GM19239 (cell line): ENCODE results near the gene KANTR.
"Not testable (repeated sequence)": the region's sequence is repeated elsewhere in the genome, so short reads cannot be mapped to it uniquely, and the experiment has no call there.

Experiments
- DNase-seq: peaks from one replicate; pipeline ENCODE4 v3.0.0; 2011; ENCODE audit warnings: low spot score; ENCODE audit not compliant: insufficient read length
- FAIRE-seq: peaks from 2 replicates; lab custom pipeline; 2011; peaks lifted over from hg19 to GRCh38; lab: Jason Lieb, UNC

The KANTR gene

DNA sequence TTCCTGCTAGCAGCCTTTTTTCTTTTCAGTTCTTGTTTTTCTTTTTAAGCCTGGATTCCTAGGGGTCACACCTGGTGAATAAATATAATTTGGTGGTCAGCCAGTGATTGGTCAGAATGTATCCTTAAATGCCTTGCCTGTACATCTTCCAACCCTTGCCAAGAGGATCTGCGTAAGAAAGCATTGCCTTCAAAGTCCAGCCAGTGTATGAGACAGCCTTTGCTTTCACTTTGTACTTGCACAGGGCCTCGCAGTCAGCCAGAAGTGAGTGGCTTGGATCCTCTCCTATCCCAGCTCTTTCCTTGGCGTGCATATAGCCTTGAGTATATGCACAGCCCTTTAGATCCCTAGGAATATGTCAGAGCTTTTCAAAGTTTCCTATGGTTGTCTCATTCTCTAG lies 22.2 kb downstream of the KANTR start:
- DNase-seq (no peak), FAIRE-seq (peak; percentile 28)

DNA sequence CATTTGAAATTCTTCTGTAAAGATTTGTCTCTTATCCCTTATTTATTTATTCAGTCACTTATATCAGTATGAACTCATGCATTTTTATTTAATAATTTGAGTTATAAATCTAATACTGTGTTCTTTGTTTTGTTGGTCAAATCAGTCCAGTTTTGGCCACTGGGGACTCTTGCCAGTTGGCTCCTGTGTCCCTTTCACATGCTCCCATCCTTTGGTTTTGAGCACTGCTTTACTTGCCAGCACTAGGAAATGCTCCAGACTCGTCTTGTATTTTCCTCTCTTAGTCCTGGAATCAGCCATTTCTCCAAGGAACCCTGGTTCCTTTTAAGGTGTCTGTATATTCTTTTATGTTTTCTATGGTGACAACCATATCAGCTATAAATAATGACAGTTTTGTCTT lies 28.1 kb downstream of the KANTR start:
- DNase-seq (no peak), FAIRE-seq (no peak)

DNA sequence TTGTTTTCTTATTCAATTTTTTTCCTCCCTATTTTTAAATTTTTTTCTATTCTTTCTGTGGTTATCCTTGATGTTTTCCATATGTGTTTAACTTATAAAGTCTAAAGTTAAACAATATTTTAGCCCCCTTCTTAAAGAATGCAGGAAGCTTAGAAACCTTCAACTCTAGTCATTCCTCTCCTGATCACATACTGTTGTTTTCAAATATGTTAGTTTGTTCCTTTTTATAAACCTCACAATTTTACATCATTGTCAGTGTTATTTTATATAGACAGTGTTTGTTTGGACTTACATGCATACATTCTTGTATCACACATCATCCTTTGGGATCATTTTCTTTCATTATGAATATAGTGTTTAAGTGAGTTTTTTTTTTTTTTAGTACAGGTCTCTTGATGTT lies 31.6 kb downstream of the KANTR start:
- DNase-seq = no peak
- no peak for FAIRE-seq

DNA sequence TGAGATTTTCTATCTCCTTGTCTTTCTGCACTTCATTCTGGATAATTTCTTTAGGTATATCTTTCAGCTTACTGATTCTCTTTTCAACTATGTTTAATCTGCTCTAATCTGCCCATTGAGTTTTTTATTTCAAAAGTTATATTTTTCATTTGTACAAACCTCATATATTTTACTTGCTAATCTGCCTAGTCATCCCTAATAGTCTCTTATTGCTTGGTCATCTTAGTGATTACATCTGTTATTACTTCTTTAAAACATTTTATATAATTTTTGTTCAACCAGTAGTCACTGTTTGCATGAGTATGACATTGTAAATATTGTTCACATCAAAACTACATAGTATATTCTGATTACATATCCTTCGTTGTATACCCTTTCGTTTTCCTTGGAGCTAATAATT lies 32.4 kb downstream of the KANTR start:
- DNase-seq (no peak), FAIRE-seq (no peak)

DNA sequence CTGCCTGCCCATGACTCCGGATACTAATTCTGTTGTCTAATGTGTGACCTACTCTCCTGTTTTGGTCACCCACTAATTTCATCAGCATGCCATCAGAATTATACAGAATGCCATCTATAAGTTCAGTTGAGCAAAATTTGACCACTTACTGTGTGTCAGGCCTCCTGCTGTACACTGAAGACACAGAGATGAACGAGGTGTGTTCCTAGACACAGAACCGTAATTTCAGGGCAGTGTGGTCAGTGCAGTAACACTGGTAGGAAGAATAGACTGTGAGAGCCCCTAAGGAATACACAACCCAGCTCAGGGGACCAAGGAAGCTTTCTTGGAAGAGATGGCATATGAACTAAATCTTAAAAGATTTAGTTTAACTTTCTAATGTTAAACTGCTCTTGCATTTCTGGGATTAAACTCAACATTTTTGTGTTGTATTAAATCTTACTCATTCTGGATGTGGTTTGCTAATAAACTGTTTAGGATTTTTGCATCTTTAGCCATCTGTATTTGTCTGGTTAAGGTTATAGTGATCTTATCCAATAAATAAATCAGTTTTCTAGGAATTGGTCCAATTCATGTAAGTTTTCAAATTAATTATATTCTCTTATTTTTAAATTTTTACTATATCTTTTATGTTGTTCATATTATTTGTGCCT lies 34.3 kb downstream of the KANTR start:
- no peak for DNase-seq
- no peak for FAIRE-seq

DNA sequence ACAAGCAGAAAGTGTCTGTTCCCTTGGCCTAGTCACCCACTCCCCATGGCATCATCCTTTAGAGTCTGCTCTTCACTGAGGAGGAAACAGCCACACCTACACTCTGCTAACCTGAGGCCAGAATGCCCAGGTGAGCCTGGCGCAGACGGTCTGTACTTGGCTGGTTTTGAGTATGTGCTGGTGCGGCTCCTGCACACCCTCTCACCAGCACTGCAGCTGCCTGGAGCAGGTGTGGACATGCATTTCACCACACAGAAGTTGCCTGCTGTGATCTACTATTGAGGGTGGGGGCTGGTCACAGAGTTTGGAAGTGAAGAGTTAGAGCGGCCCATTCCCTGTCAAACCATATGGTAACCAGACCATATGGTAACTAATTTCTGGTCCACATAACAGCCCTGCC lies 39.5 kb downstream of the KANTR start:
- FAIRE-seq (no peak), DNase-seq (no peak)

DNA sequence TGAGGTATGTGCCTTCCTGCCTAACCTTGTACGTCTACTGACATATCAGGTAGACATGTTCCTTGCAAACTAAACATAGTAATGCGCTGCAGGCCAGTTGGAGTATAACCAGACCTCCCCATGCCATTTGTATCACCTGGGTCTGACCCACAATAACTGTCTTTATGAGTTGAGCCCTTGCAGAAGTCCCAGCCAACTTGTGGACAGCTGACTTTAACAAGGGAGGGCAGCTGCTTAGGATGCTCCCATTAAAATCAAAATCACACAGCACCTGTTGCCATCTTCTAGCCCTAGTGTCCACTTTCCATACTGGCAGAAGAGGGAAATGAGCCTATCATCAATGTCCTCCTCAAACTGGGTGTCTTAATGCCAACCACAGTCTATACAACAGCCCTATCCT lies 41.6 kb downstream of the KANTR start:
- FAIRE-seq = no peak

DNA sequence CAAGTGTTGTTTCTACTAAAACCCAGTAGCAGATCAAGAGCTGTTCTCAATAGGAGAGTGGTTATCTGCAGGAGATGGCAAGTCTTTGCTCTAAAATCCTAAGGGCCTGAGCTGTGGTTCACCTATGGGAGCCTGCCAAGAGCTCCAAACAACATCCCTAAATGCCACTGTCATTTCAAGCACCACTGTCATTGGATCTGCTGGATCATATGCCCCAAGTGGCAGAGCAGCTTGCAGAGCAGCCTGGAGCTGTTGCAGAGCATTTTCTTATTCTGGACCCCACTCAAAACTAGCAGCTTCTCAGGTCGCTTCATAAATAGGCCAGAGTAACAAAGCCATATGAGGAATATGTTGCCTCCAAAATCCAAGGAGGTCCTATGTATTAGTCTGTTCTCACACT lies 59.6 kb downstream of the KANTR start:
- no peak for FAIRE-seq
- no peak for DNase-seq

More for the DNA sequence above, 41.6 kb downstream of the KANTR start:
- no peak for DNase-seq

DNA sequence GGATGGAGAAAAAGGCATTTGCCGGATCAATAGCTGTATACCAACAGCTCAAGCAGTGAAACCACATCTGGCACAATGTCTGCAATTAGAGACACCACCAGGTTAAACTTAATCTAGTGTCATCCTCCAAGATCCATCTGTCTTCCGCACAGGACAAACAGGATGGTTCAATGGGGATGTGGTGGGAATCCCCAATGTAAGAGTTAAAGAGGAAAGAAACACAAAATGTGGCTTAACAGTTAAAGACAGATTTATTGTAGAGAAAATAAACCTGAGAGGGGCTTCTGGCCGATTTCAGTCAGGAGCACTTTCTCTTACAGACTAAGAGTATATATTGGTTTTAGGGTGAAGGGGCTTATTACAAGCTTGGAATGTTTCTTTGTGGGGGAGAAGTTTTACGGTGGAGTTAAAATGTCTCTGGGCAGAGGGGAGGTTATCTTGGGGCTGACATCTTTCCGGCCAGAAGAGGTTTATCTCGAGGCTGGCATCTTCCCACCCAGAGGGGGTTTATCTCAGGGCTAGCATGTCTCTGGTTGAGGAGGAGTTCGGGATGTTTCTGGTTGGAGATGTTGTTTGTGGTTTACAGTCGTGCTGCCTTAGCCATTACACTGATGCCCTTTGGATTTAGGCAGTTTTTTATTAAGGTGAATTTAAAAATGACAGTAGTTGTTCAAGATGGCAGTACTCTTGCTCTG lies 61.7 kb downstream of the KANTR start:
- no peak for FAIRE-seq
- DNase-seq = no peak

DNA sequence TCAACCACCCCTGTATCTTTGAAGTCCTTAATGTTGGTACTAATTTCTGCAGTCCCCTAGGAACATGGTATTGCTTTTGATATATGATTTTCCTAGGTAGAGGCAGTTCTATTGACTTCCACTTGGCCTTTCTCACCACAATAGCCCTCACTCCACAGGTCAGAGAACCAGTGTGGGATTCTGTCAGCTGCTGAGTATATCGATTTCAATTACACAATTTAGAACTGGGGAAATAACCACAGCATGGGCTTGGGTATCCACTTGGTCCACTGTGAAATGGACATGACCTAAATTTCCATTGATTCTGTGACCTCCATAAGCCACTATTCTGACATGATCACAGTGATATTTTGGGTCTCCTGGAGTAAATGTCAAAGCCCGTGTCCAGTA lies 62.3 kb downstream of the KANTR start:
- DNase-seq = no peak
- no peak for FAIRE-seq

DNA sequence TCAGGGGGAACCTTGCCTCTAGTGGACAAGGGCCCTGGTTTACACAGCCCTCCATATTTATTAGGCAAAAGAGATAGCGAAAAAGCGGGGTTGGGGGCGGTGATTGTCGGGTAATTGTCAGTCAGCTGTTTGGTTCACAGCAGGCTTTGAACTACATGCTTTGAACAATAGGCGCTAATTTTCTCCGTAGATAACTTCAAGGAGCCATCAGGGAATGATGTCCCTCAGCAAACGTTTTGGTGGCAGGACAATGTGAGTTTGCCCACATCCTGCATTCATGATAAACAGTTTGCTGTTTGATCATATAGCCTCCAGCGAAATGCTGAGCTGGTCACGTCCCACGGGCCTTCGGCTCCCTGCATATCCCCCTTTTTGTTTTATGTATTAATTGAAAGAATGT lies 65.2 kb downstream of the KANTR start:
- DNase-seq = no peak
- no peak for FAIRE-seq

DNA sequence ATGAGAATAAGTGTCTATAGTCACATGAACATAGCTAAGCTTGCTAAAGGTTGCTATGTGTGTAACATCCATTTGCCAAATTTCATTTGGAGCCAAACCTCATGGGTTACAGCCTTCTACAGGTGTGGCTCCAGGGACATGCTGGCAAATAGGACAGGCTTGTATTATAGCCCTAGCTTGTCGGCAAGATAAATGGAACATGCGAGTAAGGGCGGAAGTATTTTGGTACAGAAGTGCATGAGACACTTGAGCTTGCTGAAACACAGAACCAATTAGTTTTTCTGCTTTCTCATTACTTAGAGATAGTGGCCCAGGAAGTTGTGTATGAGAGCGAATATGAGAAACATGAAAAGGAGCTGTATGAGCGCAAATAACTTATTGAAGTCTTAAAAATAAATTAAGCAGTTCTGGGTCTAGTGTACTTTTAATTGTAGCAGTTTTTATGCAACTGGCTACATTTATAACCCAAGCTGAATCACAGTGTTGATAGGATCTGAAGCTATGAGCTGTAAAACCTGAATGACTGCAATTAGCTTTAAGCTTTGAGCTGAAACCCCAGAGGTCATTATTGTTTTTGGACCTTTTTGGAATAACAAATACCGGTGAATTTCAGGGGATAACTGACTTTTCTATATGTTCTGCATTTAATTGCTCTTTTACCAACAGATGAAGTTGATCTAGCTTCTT lies 66.5 kb downstream of the KANTR start:
- FAIRE-seq = no peak

DNA sequence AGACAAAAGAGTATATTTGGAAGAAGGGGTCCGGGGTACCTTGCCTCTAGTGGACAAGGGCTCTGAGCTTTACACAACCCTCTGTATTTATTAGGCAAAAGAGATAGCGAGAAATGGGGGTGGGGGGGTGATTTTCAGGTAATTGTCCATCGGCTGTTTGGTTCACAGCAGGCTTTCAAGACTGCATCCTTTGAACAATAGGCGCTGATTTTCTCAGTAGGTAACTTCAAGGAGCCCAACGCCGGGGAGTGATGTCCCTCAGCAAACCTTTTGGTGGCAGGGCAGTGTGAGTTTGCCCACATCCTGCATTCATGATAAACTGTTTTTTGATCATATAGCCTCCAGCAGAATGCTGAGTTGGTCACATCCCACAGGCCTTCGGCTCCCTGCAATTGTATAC lies 69.5 kb downstream of the KANTR start:
- no peak for DNase-seq
- no peak for FAIRE-seq

More for the DNA sequence above, 66.5 kb downstream of the KANTR start:
- DNase-seq = no peak

DNA sequence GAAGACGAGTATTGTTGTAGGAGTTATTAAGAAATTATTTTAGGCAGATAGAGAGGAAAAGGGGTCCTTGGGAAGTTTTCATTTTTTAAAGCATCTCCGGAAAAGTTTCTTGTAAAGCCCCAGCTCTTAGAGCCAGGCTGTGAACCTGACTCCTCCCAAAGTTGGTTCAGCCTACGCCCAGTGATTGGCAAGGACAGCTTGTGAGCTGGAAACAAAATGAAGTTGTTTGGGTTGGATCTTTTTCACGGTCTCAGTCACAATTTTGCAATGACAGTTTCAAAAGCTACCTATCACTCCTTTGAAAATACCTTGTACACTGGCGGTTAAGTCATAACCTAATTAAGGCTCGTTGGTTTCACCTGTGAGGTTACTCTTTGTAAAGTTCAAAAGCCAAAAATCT lies 70.6 kb downstream of the KANTR start:
- FAIRE-seq = not testable (repeated sequence)

DNA sequence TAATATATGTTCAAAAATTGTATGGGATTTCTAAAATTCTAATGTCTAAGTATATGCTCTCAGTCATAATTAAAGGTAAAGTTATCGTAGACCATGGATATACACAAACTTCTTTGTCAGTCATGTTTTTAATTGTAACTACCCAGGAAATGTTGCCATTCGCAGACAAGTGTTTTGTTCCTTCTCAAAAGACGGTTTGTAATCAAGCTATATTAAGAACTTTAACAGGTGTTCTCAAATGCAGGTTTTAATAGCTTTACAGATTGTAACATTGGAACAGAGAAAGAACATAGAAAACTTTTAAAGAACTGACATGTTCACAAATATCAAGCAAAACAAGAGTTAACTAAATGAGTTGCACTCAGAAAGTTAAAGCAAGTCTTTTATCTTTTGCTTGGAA lies 72.2 kb downstream of the KANTR start:
- DNase-seq (no peak), FAIRE-seq (no peak)

More for the DNA sequence above, 70.6 kb downstream of the KANTR start:
- not testable (repeated sequence) for DNase-seq

DNA sequence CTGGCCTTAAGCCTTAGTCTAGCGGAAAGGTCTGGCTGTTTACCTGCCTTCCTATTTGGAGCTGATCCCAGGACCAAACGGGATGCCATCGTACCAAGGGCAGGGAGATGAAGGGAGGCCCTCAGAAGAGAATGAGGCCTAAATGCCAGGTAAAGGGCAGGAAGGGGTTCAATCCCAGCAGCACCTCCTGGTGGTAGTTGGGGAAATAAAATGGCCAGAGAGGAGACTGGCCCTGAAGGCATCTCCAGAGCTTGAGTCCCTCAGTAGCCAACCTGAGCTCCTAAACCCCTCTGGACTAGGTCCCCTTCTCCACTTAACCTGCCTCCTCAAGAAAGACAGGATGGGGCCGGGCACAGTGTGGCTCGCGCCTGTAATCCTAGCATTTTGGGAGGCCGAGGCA lies 77.4 kb downstream of the KANTR start:
- DNase-seq (no peak), FAIRE-seq (no peak)
